ENCODE results near the gene FAR2. TPM values are rescaled to one million over a fixed set of nuclear protein-coding genes. Genes with fewer than 3 reads are reported as not detected.

Gene FAR2
- total RNA-seq, 1 experiment from 2014 or later, result 22.1 TPM

DNA sequence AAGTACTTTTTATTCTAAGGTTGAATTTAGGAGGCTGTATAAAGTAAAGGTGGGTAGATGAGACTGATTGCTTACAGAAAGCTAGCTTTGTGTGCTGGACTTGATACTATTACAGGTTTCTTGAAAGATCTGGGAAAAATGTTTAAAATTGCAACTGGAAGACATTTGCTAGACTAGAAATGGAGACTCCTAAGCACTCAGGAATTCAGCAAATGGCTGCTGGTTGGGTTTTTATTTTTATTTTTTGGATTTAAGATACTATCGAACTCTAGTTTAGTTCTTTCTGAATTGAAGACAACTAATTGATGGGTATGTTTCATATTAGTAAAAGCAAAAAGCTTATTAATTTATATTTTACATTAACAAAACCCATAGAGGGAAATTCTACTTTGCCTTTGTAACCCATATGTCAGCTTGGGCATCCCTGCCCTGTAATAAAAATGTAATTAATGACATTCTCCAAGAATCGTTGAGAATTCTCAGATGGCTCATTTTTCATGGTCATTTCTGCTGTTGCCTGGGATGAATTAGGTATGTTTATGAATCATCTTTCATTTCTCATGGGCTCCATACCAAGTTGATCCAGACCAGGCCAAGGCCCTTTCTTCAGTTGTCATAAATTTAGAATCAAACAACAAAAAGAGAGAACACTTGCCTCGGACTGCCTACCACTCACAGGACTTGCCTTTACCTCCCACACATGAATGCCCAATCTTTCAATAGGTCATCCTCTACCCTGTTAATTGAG, 129.8 kb downstream of the FAR2 start:
- Histone ChIP-seq H4K91ac (ENCODE audit: insufficient read length, low read depth, low read length) (no peak overlapping the region), H3K4me2 (ENCODE audit: insufficient read depth, insufficient read length, low read length) (no peak overlapping the region), H3K9me3 (ENCODE audit: control insufficient read depth, low read depth, low read length) (no peaks in the 10 kb centered on the region), H3K56ac (ENCODE audit: insufficient read length, low read depth, low read length) (no peak overlapping the region), H2BK5ac (ENCODE audit: insufficient read length, low read length) (no peak overlapping the region), H2BK20ac (ENCODE audit: low read depth, low read length, poor library complexity, severe bottlenecking) (no peak overlapping the region), H3K79me1 (ENCODE audit: insufficient read depth, low read depth, low read length, poor library complexity, severe bottlenecking) (no peaks in the 10 kb centered on the region), H3K79me2 (ENCODE audit: insufficient read depth, low read length) (no peaks in the 10 kb centered on the region), H2AK5ac (ENCODE audit: insufficient read length, low read length) (no peak overlapping the region), H3K4ac (ENCODE audit: low read depth, low read length) (no peak overlapping the region), H4K5ac (ENCODE audit: insufficient read length, low read depth, low read length) (no peak overlapping the region), H3K14ac (ENCODE audit: insufficient read depth, low read length) (no peak overlapping the region), H4K8ac (replicated peaks; ENCODE audit: insufficient read length, low read depth, low read length) (no peak overlapping the region), H2BK120ac (ENCODE audit: low read depth, low read length, poor library complexity, severe bottlenecking) (no peak overlapping the region), H3K23me2 (ENCODE audit: insufficient read length, low read depth, low read length, poor library complexity, severe bottlenecking) (no peaks in the 10 kb centered on the region), H2BK12ac (ENCODE audit: insufficient read length, low read depth, low read length) (no peak overlapping the region), H3K9ac (ENCODE audit: extremely low read depth, insufficient read length, low read length) (no peak overlapping the region), H3K4me1 (ENCODE audit: insufficient read depth, low read length) (no peaks in the 10 kb centered on the region), H3K27ac (ENCODE audit: insufficient read length, low read depth, low read length) (no peak overlapping the region), H2AFZ (ENCODE audit: low read length) (no peak overlapping the region), H3T11ph (ENCODE audit: low read length) (no peak overlapping the region), H3K18ac (ENCODE audit: insufficient read length, low read depth, low read length) (no peak overlapping the region), H4K20me1 (ENCODE audit: control insufficient read depth, insufficient read depth, insufficient read length) (no peaks in the 10 kb centered on the region), H2BK15ac (ENCODE audit: low read depth, low read length) (no peak overlapping the region), H3K23ac (ENCODE audit: insufficient read length, low read depth, low read length) (no peak overlapping the region), H3K27me3 (ENCODE audit: insufficient read depth, low read length) (no peaks in the 10 kb centered on the region)
- Mint-ChIP-seq H3K36me3 (ENCODE audit: insufficient read depth in 1 of 3, low read depth in 3 of 3) (peaks cover 0 to 6% (median 0%) of the 10 kb centered on the region in 3 experiments; a peak in 1 of 7 replicates), H3K9me3 (no peaks in the 10 kb centered on the region; a peak in 1 of 5 replicates), H3K27ac (no peak overlapping the region), H3K4me3 (no peak overlapping the region), H3K27me3 (ENCODE audit: low read depth) (no peaks in the 10 kb centered on the region), H3K4me1 (peaks cover 0 to 3% of the 10 kb centered on the region in 2 experiments; a peak in 2 of 4 replicates)
- no peak for DNase-seq
- no CpG with 5 or more reads among the region's 3 CpGs for WGBS (ENCODE audit: extremely low coverage, insufficient read length, low lambda C conversion rate)
- TF ChIP-seq, protein P1, sequence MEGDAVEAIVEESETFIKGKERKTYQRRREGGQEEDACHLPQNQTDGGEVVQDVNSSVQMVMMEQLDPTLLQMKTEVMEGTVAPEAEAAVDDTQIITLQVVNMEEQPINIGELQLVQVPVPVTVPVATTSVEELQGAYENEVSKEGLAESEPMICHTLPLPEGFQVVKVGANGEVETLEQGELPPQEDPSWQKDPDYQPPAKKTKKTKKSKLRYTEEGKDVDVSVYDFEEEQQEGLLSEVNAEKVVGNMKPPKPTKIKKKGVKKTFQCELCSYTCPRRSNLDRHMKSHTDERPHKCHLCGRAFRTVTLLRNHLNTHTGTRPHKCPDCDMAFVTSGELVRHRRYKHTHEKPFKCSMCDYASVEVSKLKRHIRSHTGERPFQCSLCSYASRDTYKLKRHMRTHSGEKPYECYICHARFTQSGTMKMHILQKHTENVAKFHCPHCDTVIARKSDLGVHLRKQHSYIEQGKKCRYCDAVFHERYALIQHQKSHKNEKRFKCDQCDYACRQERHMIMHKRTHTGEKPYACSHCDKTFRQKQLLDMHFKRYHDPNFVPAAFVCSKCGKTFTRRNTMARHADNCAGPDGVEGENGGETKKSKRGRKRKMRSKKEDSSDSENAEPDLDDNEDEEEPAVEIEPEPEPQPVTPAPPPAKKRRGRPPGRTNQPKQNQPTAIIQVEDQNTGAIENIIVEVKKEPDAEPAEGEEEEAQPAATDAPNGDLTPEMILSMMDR (conservative IDR thresholded peaks at IDR 0.05), result no peak
